Right lobe of liver (tissue), 6 donors: ENCODE data around the gene AGAP3. TPM values are rescaled to one million over a fixed set of nuclear protein-coding genes. Genes with fewer than 3 reads are reported as not detected.

Source experiments
- ATAC-seq, 4 donors: fragments of 200-7000 bp; cut with Tn5 transposase; one replicate each; pipeline ENCODE4 v1.9.1; 2020; ENCODE audit warnings: mild to moderate bottlenecking in 4 of 4, moderate library complexity in 4 of 4
- DNase-seq, 3 donors: peaks; one replicate each; pipeline ENCODE4 v3.0.0-alpha.2; 2020
- H3K27ac ChIP-seq, 3 donors: fragments of 200-600 bp; one replicate each; pipeline ENCODE4 v1.8.0; 2022
- H3K27me3 ChIP-seq, 2 donors: fragments of 200-600 bp; one replicate each; pipeline ENCODE4 v1.8.0; 2022
- H3K36me3 ChIP-seq, 4 donors: fragments of 200-600 bp; sonication (generic) in 1 of 4; one replicate each; pipeline versions ENCODE4 v1.5.1 to v1.8.0; 2017 to 2022; ENCODE audit warnings: control low read depth in 1 of 4
- H3K4me1 ChIP-seq, 4 donors: fragments of 200-600 bp; sonication (generic) in 1 of 4; one replicate each; pipeline versions ENCODE4 v1.5.1 to v1.8.0; 2017 to 2022; ENCODE audit warnings: control low read depth in 1 of 4
- H3K4me3 ChIP-seq, 3 donors: fragments of 200-600 bp; one replicate each; pipeline ENCODE4 v1.8.0; 2022
- H3K9me3 ChIP-seq, 4 donors: fragments of 200-600 bp; sonication (generic) in 1 of 4; one replicate each; pipeline versions ENCODE4 v1.5.1 to v1.8.0; 2017 to 2022; ENCODE audit warnings: control low read depth in 1 of 4
- POLR2A ChIP-seq: fragments of 450-650 bp; IDR thresholded peaks from one replicate; pipeline ENCODE4 v1.6.1; 2017; ENCODE audit warnings: antibody characterized with exemption, mild to moderate bottlenecking
- WGBS: methylation state at CpG from one replicate; pipeline ENCODE4 v1.1.6; 2018; ENCODE audit warnings: low coverage, low lambda C conversion rate; ENCODE audit not compliant: insufficient coverage; ENCODE audit errors: missing lambda C conversion rate; 5-methylcytosine and 5-hydroxymethylcytosine counted together
- intact Hi-C, 2 donors: fragments of 100-400 bp; cut with DNase I; formaldehyde crosslinking; loops; one replicate each; pipeline versions ENCODE4 v1.11.2 to v1.14.1; 2022
- total RNA-seq, 6 experiments: library from RNA; depleted of rRNA in 2 of 6; stranded (reverse); fragments of >200 nt in 2 of 6; fragmentation: NEBNext Ultra II Directional in 3 of 6; extraction: Animal tissue kit (Norgen Biotek cat#: 25700) in 3 of 6; gene quantifications; one replicate each; pipeline versions ENCODE4 v1.1.0 to v1.2.4, GENCODE V29; 2016 to 2023
- TF ChIP-seq, protein P1 (sequence below), 4 donors: fragments of 200-600 bp in 3 of 4; fragments of 450-650 bp in 1 of 4; IDR thresholded peaks; one replicate each; pipeline versions ENCODE4 v1.5.1 to v1.8.0; 2016 to 2022; ENCODE audit warnings: antibody characterized with exemption in 4 of 4, mild to moderate bottlenecking in 2 of 4
- donor health status: DM: no; HTN: yes; CAD: no.
- donor health status: DM: no; HTN: no; CAD: no.
- donor health status: DM: no; HTN: no; CAD: no.
- donor health status: DM: no; HTN: yes; CAD: no.
- donor health status: DM: no; HTN: yes; CAD: no.

AGAP3 gene
- total RNA-seq, 6 experiments from 2014 or later, result 36.3 to 44.3 (median 39.5) TPM

DNA sequence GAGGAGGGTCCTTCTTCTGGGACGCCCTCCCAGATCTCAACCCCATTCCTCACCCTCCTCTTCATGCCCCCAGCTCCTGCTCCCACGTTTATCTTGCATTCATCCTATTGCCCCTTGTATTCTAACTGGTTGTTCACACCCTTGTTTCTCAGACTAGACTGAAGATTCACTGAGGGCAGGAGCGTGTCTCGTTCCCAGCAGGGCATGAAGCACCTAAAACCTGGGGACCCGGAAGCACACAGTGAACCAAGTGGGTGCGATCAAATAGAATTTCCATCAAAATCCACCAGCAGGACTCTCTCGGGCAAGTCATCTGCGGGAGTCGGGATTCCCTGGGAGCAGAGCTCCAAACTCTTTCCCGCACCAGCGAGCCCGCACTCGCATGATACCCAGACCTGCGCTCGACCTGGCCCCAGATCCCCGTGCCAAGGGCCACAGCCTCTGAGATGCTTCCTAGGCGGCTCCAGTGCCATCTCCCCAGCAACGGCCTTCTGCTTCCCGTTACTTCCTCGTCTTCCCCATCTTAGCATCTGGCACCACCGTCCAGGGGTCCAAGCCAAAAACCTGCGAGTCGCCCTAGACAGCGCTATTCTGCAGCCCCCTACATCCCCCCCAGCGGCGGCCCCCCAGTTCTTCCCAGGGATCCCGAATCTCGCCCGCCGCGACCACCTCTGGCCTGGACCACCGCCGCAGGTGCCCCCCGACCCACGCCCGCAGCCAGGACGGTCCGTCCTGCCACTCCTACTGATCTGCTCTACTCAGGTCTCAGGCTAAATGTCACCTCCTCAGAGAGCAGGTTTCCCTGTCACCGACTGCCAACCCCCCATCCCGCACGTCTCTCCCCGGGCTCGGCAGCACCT is 87.3 kb downstream of the AGAP3 start:
- TF ChIP-seq POLR2A, result no peak
- TF ChIP-seq, protein P1, sequence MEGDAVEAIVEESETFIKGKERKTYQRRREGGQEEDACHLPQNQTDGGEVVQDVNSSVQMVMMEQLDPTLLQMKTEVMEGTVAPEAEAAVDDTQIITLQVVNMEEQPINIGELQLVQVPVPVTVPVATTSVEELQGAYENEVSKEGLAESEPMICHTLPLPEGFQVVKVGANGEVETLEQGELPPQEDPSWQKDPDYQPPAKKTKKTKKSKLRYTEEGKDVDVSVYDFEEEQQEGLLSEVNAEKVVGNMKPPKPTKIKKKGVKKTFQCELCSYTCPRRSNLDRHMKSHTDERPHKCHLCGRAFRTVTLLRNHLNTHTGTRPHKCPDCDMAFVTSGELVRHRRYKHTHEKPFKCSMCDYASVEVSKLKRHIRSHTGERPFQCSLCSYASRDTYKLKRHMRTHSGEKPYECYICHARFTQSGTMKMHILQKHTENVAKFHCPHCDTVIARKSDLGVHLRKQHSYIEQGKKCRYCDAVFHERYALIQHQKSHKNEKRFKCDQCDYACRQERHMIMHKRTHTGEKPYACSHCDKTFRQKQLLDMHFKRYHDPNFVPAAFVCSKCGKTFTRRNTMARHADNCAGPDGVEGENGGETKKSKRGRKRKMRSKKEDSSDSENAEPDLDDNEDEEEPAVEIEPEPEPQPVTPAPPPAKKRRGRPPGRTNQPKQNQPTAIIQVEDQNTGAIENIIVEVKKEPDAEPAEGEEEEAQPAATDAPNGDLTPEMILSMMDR (IDR thresholded peaks at IDR 0.05), result no peak
- Histone ChIP-seq H3K4me1 (no peaks in the 10 kb centered on the region), H3K4me3 (no peak overlapping the region), H3K36me3 (no peaks in the 10 kb centered on the region), H3K9me3 (no peaks in the 10 kb centered on the region), H3K27ac (no peak overlapping the region), H3K27me3 (peaks cover 2 to 4% of the 10 kb centered on the region in 2 donors)
- intact Hi-C loops, result loop anchor here in 1 of 2 donors (10.0 kb wide), 1 partner anchor 49 kb away; no protein-coding TSS in a partner anchor
- DNase-seq (peak in 1 of 3 donors; percentile 42), ATAC-seq (no peak)
- 78% methylated on average over 20 of the region's 43 CpGs for WGBS

DNA sequence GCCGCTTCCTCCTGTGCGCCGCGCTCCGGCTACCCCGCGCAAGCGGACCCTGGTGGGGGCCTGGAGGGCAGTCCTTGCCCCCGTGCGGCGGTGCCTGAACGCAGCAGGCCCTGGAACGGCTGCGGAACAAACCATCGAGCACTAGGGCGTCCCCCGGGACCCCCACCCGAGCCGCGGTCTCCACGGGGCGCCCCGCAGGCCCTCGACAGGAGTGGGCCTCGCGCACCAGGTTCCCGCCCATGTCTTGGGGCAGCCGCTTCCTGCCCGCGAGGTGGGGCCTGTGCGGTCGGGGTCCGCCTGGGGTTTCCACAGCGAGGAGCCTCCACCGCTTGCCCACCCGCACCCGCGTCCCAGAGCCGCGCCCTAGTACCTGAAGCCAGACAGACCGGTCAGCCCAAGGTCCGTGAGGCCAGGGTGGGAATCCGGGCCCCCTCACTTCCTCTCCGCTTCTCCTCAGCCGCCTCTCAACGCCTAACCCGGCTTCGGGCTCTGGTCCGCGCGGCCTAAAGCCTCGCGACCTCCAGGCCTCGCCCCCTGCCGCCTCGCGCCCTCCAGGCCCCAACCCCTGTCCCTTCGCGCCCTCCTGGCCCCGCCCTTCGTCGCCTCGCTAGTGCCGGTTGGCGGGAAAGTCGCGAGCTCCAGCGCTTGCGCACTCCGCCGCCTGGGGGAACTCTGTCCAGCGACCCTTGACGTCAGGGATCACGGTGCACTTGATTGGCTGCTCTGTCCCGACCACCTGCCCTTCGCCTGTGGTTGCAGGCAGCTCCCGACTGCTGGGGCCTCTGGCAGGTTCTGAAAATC is 88.2 kb downstream of the AGAP3 start:
- peak in 1 of 3 donors; percentile 41 for DNase-seq
- WGBS, result 30% methylated on average over 21 of the region's 77 CpGs
- ATAC-seq, result peak in 2 of 4 donors; percentile 13 to 21
- Histone ChIP-seq H3K9me3 (no peaks in the 10 kb centered on the region), H3K36me3 (no peaks in the 10 kb centered on the region), H3K4me1 (no peaks in the 10 kb centered on the region), H3K4me3 (no peak overlapping the region), H3K27me3 (peaks cover 0 to 4% of the 10 kb centered on the region in 2 donors), H3K27ac (no peak overlapping the region)
- intact Hi-C loops, result loop anchor here in 1 of 2 donors (10.0 kb wide), 1 partner anchor 50 kb away; no protein-coding TSS in a partner anchor
- no peak for TF ChIP-seq POLR2A
- TF ChIP-seq, protein P1 (IDR thresholded peaks at IDR 0.05), result no peak

DNA sequence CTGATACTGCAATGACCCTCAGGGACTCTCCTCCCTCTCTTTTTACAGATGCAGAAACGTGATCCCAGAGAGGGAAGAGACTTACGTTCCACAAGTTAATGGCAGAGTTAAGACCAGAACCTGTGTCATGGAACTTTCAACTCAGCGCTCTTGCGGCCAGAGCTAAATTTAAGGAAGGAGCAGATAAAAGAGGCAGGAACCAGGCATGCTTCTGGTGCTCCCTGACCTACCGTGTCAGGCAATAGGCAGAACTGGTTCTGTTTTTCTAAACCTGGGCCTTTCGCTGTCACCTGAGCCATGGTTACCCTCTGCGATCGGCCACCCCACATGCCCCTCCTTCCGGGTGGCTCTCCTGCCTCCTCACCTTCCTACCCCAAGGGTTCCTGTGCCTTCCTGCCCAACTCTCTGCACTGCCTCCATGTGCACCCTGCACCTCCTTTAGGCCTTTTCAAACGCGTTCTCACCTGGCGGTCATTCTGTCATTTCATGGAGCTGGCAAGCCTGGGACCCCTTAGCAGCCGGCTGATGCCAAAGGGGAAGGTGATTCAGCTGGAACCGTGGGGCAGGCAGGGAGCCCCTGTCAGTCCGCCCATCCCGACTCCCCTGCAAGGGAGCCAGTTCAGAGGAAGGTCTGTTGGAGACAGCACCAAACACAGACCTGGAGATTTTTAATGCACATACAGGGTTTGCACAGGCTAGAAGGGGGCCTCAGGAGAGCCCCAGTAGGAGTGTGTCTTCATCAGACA is 88.9 kb downstream of the AGAP3 start:
- H3K36me3 ChIP-seq, result no peaks in the 10 kb centered on the region
- intact Hi-C loops, result loop anchor here in 1 of 2 donors (10.0 kb wide), 1 partner anchor 50 kb away; no protein-coding TSS in a partner anchor
- peaks cover 0 to 4% of the 10 kb centered on the region in 2 donors for H3K27me3 ChIP-seq
- DNase-seq (peak in 1 of 3 donors; percentile 18), ATAC-seq (no peak)
- TF ChIP-seq, protein P1 (IDR thresholded peaks at IDR 0.05), result no peak
- no peak for TF ChIP-seq POLR2A
- H3K9me3 ChIP-seq, result no peaks in the 10 kb centered on the region
- H3K27ac ChIP-seq, result no peak overlapping the region
- WGBS, result 77% methylated on average over 10 of the region's 16 CpGs
- no peak overlapping the region for H3K4me3 ChIP-seq
- no peaks in the 10 kb centered on the region for H3K4me1 ChIP-seq

DNA sequence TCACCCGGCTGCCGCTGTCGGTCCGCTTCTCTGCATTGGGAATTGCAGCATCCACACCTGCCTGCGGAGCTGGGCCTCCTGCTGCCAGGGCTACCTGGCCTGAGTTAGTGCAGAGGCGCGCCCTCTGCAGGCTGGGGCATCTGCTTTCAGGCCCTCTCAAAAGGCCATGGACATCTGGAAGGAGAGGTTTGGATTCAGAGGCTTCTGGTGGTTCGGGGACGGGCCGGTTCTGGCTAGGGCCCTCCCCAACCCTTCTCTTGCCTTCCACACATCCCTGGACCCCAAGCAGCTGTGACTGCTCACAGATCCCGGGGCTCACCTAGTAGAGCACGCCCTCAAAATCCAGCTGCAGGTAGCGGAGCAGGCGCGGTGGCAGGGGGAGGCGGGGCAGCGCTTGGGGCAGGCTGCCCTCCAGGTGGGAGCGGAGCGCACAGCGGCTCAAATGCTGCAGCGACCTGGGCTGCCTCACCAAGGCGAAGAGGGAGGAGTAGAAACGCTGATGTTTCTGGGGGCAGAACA is 89.6 kb downstream of the AGAP3 start:
- Histone ChIP-seq H3K27ac (no peak overlapping the region), H3K36me3 (no peaks in the 10 kb centered on the region), H3K4me1 (no peaks in the 10 kb centered on the region), H3K27me3 (peaks cover 0 to 4% of the 10 kb centered on the region in 2 donors), H3K4me3 (no peak overlapping the region), H3K9me3 (no peaks in the 10 kb centered on the region)
- DNase-seq (peak in 1 of 3 donors; percentile 32), ATAC-seq (no peak)
- TF ChIP-seq, protein P1 (IDR thresholded peaks at IDR 0.05), result no peak
- no peak for TF ChIP-seq POLR2A
- 66% methylated on average over 6 of the region's 23 CpGs for WGBS
- intact Hi-C loops, result loop anchor here in 1 of 2 donors (10.0 kb wide), 1 partner anchor 51 kb away; no protein-coding TSS in a partner anchor
